Ishikawa (cell line): ENCODE measurements around the gene RNF113B.

ENCODE experiments used
- CEBPB ChIP-seq: IDR thresholded peaks from 2 replicates; pipeline ENCODE4 v1.6.1; 2012
- CREB1 ChIP-seq: IDR thresholded peaks from 2 replicates; pipeline ENCODE4 v1.6.1; 2012; ENCODE audit warnings: low read depth
- EGR1 ChIP-seq: IDR thresholded peaks from 2 replicates; pipeline ENCODE4 v1.6.1; 2012
- EP300 ChIP-seq: IDR thresholded peaks from 2 replicates; pipeline ENCODE4 v1.6.1; 2012; ENCODE audit warnings: borderline replicate concordance
- FOXM1 ChIP-seq: IDR thresholded peaks from 2 replicates; pipeline ENCODE4 v1.6.1; 2012; ENCODE audit warnings: low read depth, borderline replicate concordance
- NFIC ChIP-seq: IDR thresholded peaks from 2 replicates; pipeline ENCODE4 v1.6.1; 2012
- RAD21 ChIP-seq: IDR thresholded peaks from 2 replicates; pipeline ENCODE4 v1.6.1; 2012; ENCODE audit warnings: low read depth
- TAF1 ChIP-seq: IDR thresholded peaks from 2 replicates; pipeline ENCODE4 v1.6.1; 2012; ENCODE audit warnings: low read depth, mild to moderate bottlenecking
- TCF12 ChIP-seq: IDR thresholded peaks from 2 replicates; pipeline ENCODE4 v1.6.1; 2012; ENCODE audit warnings: low read depth
- TEAD4 ChIP-seq: IDR thresholded peaks from 2 replicates; pipeline ENCODE4 v1.6.1; 2012
- USF1 ChIP-seq: IDR thresholded peaks from 2 replicates; pipeline ENCODE4 v1.6.1; 2012
- YY1 ChIP-seq: IDR thresholded peaks from 2 replicates; pipeline ENCODE4 v1.6.1; 2012; ENCODE audit warnings: low read depth
- ZBTB7A ChIP-seq: IDR thresholded peaks from 2 replicates; pipeline ENCODE4 v1.6.1; 2012; ENCODE audit warnings: low read depth
- TF ChIP-seq, protein P1 (sequence below): IDR thresholded peaks from 2 replicates; pipeline ENCODE4 v1.6.1; 2012
- TF ChIP-seq, protein P2 (sequence below): IDR thresholded peaks from 2 replicates; pipeline ENCODE4 v1.6.1; 2012; ENCODE audit warnings: low read depth, mild to moderate bottlenecking

Gene RNF113B

DNA sequence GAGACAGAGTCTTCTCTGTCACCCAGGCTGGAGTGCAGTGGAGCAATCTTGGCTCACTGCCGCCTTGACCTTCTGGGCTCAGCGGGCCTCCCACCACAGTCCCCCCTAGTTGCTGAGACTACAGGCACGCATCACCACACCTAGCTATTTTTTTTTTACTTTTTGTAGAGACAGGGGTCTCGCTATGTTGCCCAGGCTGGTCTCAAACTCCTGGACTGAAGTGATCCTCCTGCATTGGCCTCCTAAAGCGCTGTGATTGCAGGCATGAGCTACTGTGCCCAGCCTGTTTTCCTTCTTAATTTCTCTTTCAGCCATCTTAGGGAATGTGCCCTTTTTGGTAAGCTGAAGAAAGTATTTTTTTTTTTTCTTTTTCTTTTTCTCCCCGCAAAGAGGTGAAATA, 42.6 kb upstream of the RNF113B start:
- TF ChIP-seq RAD21 (no peak), FOXM1 (no peak), USF1 (no peak), NFIC (no peak), EGR1 (no peak), CEBPB (no peak)
- TF ChIP-seq, protein P1, sequence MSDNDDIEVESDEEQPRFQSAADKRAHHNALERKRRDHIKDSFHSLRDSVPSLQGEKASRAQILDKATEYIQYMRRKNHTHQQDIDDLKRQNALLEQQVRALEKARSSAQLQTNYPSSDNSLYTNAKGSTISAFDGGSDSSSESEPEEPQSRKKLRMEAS: no peak

DNA sequence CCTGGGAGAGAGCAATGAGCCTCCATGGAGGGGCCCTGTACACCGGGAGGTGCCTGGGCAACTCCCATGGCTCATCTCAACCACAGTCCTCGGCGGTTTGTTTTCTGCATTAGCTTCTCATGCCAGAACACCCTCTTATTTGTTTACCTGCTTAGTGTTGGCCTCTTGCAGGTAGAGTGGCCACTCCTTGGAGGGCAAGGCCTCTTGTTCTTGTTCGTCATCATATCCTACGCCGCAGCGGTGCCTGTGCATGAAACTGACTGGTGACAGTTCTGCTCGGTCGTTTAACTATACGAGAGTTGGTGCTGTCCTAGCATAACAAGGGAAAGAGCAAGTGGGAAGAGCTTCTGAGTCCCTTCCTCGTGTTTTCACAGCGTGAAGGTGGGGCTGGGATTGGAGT, 40.5 kb upstream of the RNF113B start:
- no peak for TF ChIP-seq EGR1
- TF ChIP-seq EP300: no peak
- no peak for TF ChIP-seq TAF1
- TF ChIP-seq, protein P2, sequence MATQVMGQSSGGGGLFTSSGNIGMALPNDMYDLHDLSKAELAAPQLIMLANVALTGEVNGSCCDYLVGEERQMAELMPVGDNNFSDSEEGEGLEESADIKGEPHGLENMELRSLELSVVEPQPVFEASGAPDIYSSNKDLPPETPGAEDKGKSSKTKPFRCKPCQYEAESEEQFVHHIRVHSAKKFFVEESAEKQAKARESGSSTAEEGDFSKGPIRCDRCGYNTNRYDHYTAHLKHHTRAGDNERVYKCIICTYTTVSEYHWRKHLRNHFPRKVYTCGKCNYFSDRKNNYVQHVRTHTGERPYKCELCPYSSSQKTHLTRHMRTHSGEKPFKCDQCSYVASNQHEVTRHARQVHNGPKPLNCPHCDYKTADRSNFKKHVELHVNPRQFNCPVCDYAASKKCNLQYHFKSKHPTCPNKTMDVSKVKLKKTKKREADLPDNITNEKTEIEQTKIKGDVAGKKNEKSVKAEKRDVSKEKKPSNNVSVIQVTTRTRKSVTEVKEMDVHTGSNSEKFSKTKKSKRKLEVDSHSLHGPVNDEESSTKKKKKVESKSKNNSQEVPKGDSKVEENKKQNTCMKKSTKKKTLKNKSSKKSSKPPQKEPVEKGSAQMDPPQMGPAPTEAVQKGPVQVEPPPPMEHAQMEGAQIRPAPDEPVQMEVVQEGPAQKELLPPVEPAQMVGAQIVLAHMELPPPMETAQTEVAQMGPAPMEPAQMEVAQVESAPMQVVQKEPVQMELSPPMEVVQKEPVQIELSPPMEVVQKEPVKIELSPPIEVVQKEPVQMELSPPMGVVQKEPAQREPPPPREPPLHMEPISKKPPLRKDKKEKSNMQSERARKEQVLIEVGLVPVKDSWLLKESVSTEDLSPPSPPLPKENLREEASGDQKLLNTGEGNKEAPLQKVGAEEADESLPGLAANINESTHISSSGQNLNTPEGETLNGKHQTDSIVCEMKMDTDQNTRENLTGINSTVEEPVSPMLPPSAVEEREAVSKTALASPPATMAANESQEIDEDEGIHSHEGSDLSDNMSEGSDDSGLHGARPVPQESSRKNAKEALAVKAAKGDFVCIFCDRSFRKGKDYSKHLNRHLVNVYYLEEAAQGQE: no peak
- no peak for TF ChIP-seq CEBPB
- TF ChIP-seq TCF12: no peak
- no peak for TF ChIP-seq ZBTB7A

GRCh38 chr13:98216711-98217285, 39.7 kb upstream of the RNF113B start:
- no peak for TF ChIP-seq EP300
- no peak for TF ChIP-seq YY1
- TF ChIP-seq, protein P1: no peak
- no peak for TF ChIP-seq TCF12
- no peak for TF ChIP-seq EGR1
- no peak for TF ChIP-seq CEBPB
- TF ChIP-seq TEAD4: no peak

GRCh38 chr13:98216135-98216565, 39.1 kb upstream of the RNF113B start:
- TF ChIP-seq CEBPB: no peak
- TF ChIP-seq USF1: peak; percentile 47
- TF ChIP-seq, protein P1: peak; percentile 23; the same call in 1 of the 2 replicates
- peak; percentile 68 for TF ChIP-seq NFIC

GRCh38 chr13:98215508-98215907, 38.4 kb upstream of the RNF113B start:
- TF ChIP-seq TCF12 (no peak), EP300 (no peak), CEBPB (no peak), EGR1 (no peak), YY1 (no peak)
- TF ChIP-seq, protein P2: no peak

DNA sequence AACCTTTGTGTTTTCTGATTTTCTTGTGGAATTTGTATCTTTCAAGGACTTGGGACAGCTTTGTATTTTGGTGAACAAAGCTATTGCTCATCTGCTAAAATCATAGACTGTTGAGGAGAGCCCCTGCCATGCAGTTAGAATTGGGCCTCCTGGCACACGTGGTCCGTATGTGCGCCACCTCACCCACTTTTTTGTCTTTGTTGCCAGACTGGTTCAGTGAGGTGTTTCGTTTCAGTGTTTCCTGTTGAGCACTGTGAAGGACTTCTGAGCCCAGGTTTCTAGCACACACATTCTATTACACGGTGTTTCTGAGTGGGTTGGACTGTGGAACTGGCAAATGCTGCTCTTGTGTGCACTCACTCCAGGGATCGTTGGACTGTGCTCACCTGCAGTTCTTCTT, 37.6 kb upstream of the RNF113B start:
- TF ChIP-seq EP300 (peak; percentile 69; the same call in 1 of the 2 replicates), NFIC (peak; percentile 55; the same call in 1 of the 2 replicates), RAD21 (peak; percentile 31; the same call in 1 of the 2 replicates), CREB1 (no peak), EGR1 (no peak), FOXM1 (no peak), ZBTB7A (no peak), CEBPB (no peak), YY1 (no peak), USF1 (peak; percentile 94), TCF12 (peak; percentile 85), TAF1 (0 out of 2 replicates have a peak, but pooled peaks have one; percentile 18), TEAD4 (peak; percentile 65)
- TF ChIP-seq, protein P2: no peak
- TF ChIP-seq, protein P1: peak; percentile 98
